Glomerular endothelial cell (primary cell): ENCODE measurements around the gene SPIN2A. TPM values are rescaled to one million over a fixed set of nuclear protein-coding genes. Genes with fewer than 3 reads are reported as not detected.
"Not testable (repeated sequence)": the region's sequence is repeated elsewhere in the genome, so short reads cannot be mapped to it uniquely, and the experiment has no call there.

Experiments used
- DNase-seq: peaks from one replicate; pipeline ENCODE4 v3.0.0-alpha.2; 2011; ENCODE audit warnings: low read depth, low spot score; ENCODE audit errors: extremely low read depth
- total RNA-seq: library from RNA; depleted of rRNA; stranded (reverse); fragments of >200 nt; gene quantifications from 2 replicates; pipeline ENCODE4 v1.2.3, GENCODE V29; 2015

SPIN2A gene
- not detected in 2 replicates for total RNA-seq

GRCh38 chrX:57137073-57137472, at the start of gene SPIN2A:
SPIN2A (minus strand) TSS chrX:57137397; CDS start chrX:57136597, 800 bp downstream.
- DNase-seq, result not testable (repeated sequence)

- DNase-seq, result no peak
Observed at GRCh38 chrX:57178605-57179004, 41.4 kb upstream of the SPIN2A start.

- DNase-seq, result no peak
Observed at GRCh38 chrX:57177070-57177469, 39.9 kb upstream of the SPIN2A start.

GRCh38 chrX:57172544-57172943, 35.3 kb upstream of the SPIN2A start:
- DNase-seq, result no peak

GRCh38 chrX:57156397-57157049, 19.3 kb upstream of the SPIN2A start:
- DNase-seq, result peak; percentile 14

GRCh38 chrX:57155171-57155570, 18.0 kb upstream of the SPIN2A start:
- no peak for DNase-seq

- DNase-seq, result not testable (repeated sequence)
Observed at GRCh38 chrX:57152222-57152621, 15.0 kb upstream of the SPIN2A start.

GRCh38 chrX:57138674-57139073, 1.5 kb upstream of the SPIN2A start:
- DNase-seq, result no peak

GRCh38 chrX:57137501-57137900, 304 bp upstream of the SPIN2A start:
- DNase-seq, result no peak

GRCh38 chrX:57136589-57136988, 608 bp downstream of the SPIN2A start:
- not testable (repeated sequence) for DNase-seq

- no peak for DNase-seq
Observed at GRCh38 chrX:57135287-57135686, 1.9 kb downstream of the SPIN2A start.

GRCh38 chrX:57134702-57135101, 2.5 kb downstream of the SPIN2A start:
- DNase-seq, result no peak

- no peak for DNase-seq
Observed at GRCh38 chrX:57133706-57134105, 3.5 kb downstream of the SPIN2A start.

GRCh38 chrX:57133284-57133683, 3.9 kb downstream of the SPIN2A start:
- DNase-seq, result not testable (repeated sequence)

- DNase-seq, result no peak
Observed at GRCh38 chrX:57132046-57132445, 5.2 kb downstream of the SPIN2A start.

- DNase-seq, result no peak
Observed at GRCh38 chrX:57121816-57122215, 15.4 kb downstream of the SPIN2A start.

GRCh38 chrX:57121162-57121755, 15.9 kb downstream of the SPIN2A start, which contains the start of gene SPIN2B:
SPIN2B (minus strand) TSS chrX:57121548.
- DNase-seq, result peak; percentile 9

- not testable (repeated sequence) for DNase-seq
Observed at GRCh38 chrX:57120619-57121161, 16.5 kb downstream of the SPIN2A start.

GRCh38 chrX:57119416-57119815, 17.8 kb downstream of the SPIN2A start:
- no peak for DNase-seq

- not testable (repeated sequence) for DNase-seq
Observed at GRCh38 chrX:57117566-57117965, 19.6 kb downstream of the SPIN2A start.

- DNase-seq, result no peak
Observed at GRCh38 chrX:57104921-57105398, 32.2 kb downstream of the SPIN2A start.

GRCh38 chrX:57104406-57104805, 32.8 kb downstream of the SPIN2A start:
- no peak for DNase-seq
